H1 (cell line): ENCODE results near the gene IRS1. TPM values are rescaled to one million over a fixed set of nuclear protein-coding genes. Genes with fewer than 3 reads are reported as not detected.

Experiments
- CTCF ChIA-PET: fragments of 300-600 bp; sonication (Branson Sonifier 250); formaldehyde crosslinking; loops from one replicate; lab custom pipeline; 2021; ENCODE audit not compliant: partially characterized antibody; lab: Charles Lee
- POLR2A ChIA-PET: fragments of 300-600 bp; sonication (Branson Sonifier 250); formaldehyde crosslinking; loops from one replicate; lab custom pipeline; 2021; ENCODE audit warnings: inconsistent platforms; ENCODE audit not compliant: partially characterized antibody; lab: Charles Lee
- DNase-seq, 2 experiments: peaks; one replicate each; pipeline versions ENCODE4 v3.0.0 to v3.0.0-alpha.2; 2010 to 2022; ENCODE audit warnings: low spot score in 2 of 2, low read depth in 1 of 2, mixed read lengths in 1 of 2
- FAIRE-seq: peaks from 2 replicates; lab custom pipeline; 2011; peaks lifted over from hg19 to GRCh38; lab: Jason Lieb, UNC
- H2AFZ ChIP-seq: 2 replicates; pipeline ENCODE4 v1.8.1; 2012; ENCODE audit warnings: low read length, inconsistent platforms
- H2AK5ac ChIP-seq: 2 replicates; pipeline ENCODE4 v1.6.1; 2013; ENCODE audit warnings: low read depth, low read length
- H2BK120ac ChIP-seq: replicated peaks from 2 replicates; pipeline ENCODE3; 2013; ENCODE audit warnings: low read depth, low read length, inconsistent platforms
- H2BK12ac ChIP-seq: 2 replicates; pipeline ENCODE4 v1.6.1; 2013; ENCODE audit warnings: low read depth, low read length
- H2BK15ac ChIP-seq: 2 replicates; pipeline ENCODE4 v1.6.1; 2013; ENCODE audit warnings: low read length
- H2BK20ac ChIP-seq: 2 replicates; pipeline ENCODE4 v1.6.1; 2013; ENCODE audit warnings: low read length
- H2BK5ac ChIP-seq: 2 replicates; pipeline ENCODE4 v1.6.1; 2013; ENCODE audit warnings: low read depth, low read length
- H3K14ac ChIP-seq: 2 replicates; pipeline ENCODE4 v1.6.1; 2013; ENCODE audit warnings: inconsistent platforms; ENCODE audit not compliant: insufficient read length
- H3K18ac ChIP-seq: 2 replicates; pipeline ENCODE4 v1.6.1; 2013; ENCODE audit warnings: low read length; ENCODE audit errors: extremely low read depth
- H3K23ac ChIP-seq: 2 replicates; pipeline ENCODE4 v1.6.1; 2013; ENCODE audit warnings: inconsistent platforms; ENCODE audit not compliant: insufficient read length
- H3K23me2 ChIP-seq: 2 replicates; pipeline ENCODE4 v1.6.1; 2013; ENCODE audit warnings: low read depth, low read length
- H3K27ac ChIP-seq: 2 replicates; pipeline ENCODE4 v1.6.1; 2011; ENCODE audit warnings: low read depth, low read length, inconsistent platforms
- H3K27me3 ChIP-seq, 4 experiments: replicated peaks in 1 of 4; 1 replicate in 1 of 4; 2 replicates in 3 of 4; pipeline versions ENCODE4 v1.6.1 to v1.8.1; 2011 to 2013; ENCODE audit warnings: low read length in 3 of 4, mild to moderate bottlenecking in 3 of 4, inconsistent platforms in 2 of 4, mixed read lengths in 2 of 4, moderate library complexity in 1 of 4; ENCODE audit not compliant: control insufficient read depth in 3 of 4, insufficient read depth in 3 of 4; ENCODE audit errors: extremely low read depth in 1 of 4
- H3K36me3 ChIP-seq, 4 experiments: 2 replicates each; pipeline versions ENCODE4 v1.6.1 to v1.8.1; 2011 to 2013; ENCODE audit warnings: mild to moderate bottlenecking in 4 of 4, low read length in 3 of 4, moderate library complexity in 2 of 4, control low read depth in 1 of 4, inconsistent platforms in 1 of 4; ENCODE audit not compliant: insufficient read depth in 4 of 4, control insufficient read depth in 2 of 4
- H3K4ac ChIP-seq: replicated peaks from 2 replicates; pipeline ENCODE3; 2013; ENCODE audit warnings: low read length, low read depth, mixed read lengths, inconsistent platforms; ENCODE audit not compliant: insufficient read length
- H3K4me1 ChIP-seq, 4 experiments: replicated peaks in 1 of 4; 1 replicate in 1 of 4; 2 replicates in 3 of 4; pipeline versions ENCODE4 v1.6.1 to v1.8.1; 2011 to 2013; ENCODE audit warnings: low read length in 3 of 4, inconsistent platforms in 2 of 4, mixed read lengths in 1 of 4; ENCODE audit not compliant: insufficient read depth in 4 of 4, control insufficient read depth in 3 of 4
- H3K4me2 ChIP-seq, 2 experiments: 2 replicates each; pipeline versions ENCODE4 v1.6.1 to v1.8.1; 2011 to 2013; ENCODE audit warnings: low read depth in 2 of 2, low read length in 2 of 2, control low read depth in 1 of 2, inconsistent platforms in 1 of 2, mild to moderate bottlenecking in 1 of 2; ENCODE audit not compliant: insufficient read depth in 1 of 2
- H3K4me3 ChIP-seq, 4 experiments: fragments of 200-600, 300-600 bp in 1 of 4; sonication (generic), shearing (Covaris generic), sonication (Bioruptor Twin) in 1 of 4; 2 replicates each; pipeline versions ENCODE4 v1.5.1 to v1.8.1; 2011 to 2016; ENCODE audit warnings: low read length in 4 of 4, low read depth in 3 of 4, control low read depth in 2 of 4, inconsistent platforms in 2 of 4, mild to moderate bottlenecking in 2 of 4, mixed read lengths in 1 of 4, moderate library complexity in 1 of 4; ENCODE audit not compliant: insufficient read depth in 2 of 4; ENCODE audit errors: extremely low read depth in 1 of 4
- H3K56ac ChIP-seq: replicated peaks from 2 replicates; pipeline ENCODE3; 2013; ENCODE audit warnings: low read depth, mild to moderate bottlenecking, mixed read lengths, low read length, inconsistent platforms; ENCODE audit not compliant: insufficient read length
- H3K79me1 ChIP-seq: 2 replicates; pipeline ENCODE4 v1.6.1; 2013; ENCODE audit warnings: low read depth, low read length, control low read depth
- H3K79me2 ChIP-seq, 2 experiments: 2 replicates each; pipeline versions ENCODE4 v1.6.1 to v1.8.1; 2012 to 2013; ENCODE audit warnings: low read length in 2 of 2, mild to moderate bottlenecking in 2 of 2, inconsistent platforms in 1 of 2; ENCODE audit not compliant: insufficient read depth in 2 of 2, control insufficient read depth in 1 of 2
- H3K9ac ChIP-seq, 4 experiments: replicated peaks in 1 of 4; 1 replicate in 1 of 4; 2 replicates in 3 of 4; pipeline versions ENCODE4 v1.6.1 to v1.8.1; 2011 to 2013; ENCODE audit warnings: low read depth in 3 of 4, low read length in 3 of 4, control low read depth in 2 of 4, mild to moderate bottlenecking in 2 of 4, moderate library complexity in 2 of 4, inconsistent platforms in 1 of 4; ENCODE audit errors: extremely low read depth in 1 of 4
- H3K9me3 ChIP-seq, 2 experiments: 2 replicates each; pipeline versions ENCODE4 v1.6.1 to v1.8.1; 2012 to 2013; ENCODE audit warnings: mild to moderate bottlenecking in 2 of 2, moderate library complexity in 2 of 2, control low read depth in 1 of 2, inconsistent platforms in 1 of 2, low read depth in 1 of 2, low read length in 1 of 2, mixed read lengths in 1 of 2; ENCODE audit not compliant: insufficient read depth in 2 of 2
- H4K20me1 ChIP-seq, 2 experiments: replicated peaks in 1 of 2; 2 replicates each; pipeline versions ENCODE3 to v1.8.1; 2011 to 2013; ENCODE audit warnings: inconsistent platforms in 2 of 2, low read length in 2 of 2, mild to moderate bottlenecking in 1 of 2; ENCODE audit not compliant: insufficient read depth in 2 of 2, control insufficient read depth in 1 of 2
- H4K5ac ChIP-seq: 2 replicates; pipeline ENCODE4 v1.6.1; 2013; ENCODE audit warnings: low read length, low read depth, mixed read lengths, inconsistent platforms; ENCODE audit not compliant: insufficient read length
- H4K8ac ChIP-seq: 2 replicates; pipeline ENCODE4 v1.8.0; 2013; ENCODE audit warnings: mild to moderate bottlenecking, moderate library complexity, low read length, inconsistent platforms; ENCODE audit not compliant: insufficient read depth; ENCODE audit errors: extremely low read depth
- H4K91ac ChIP-seq: replicated peaks from 2 replicates; pipeline ENCODE3; 2013; ENCODE audit warnings: low read length, mixed read lengths, inconsistent platforms; ENCODE audit not compliant: insufficient read length
- ASH2L ChIP-seq: fragments of 200-600, 300-600 bp; sonication (generic); IDR thresholded peaks from one replicate; pipeline ENCODE4 v1.7.1; 2017; ENCODE audit warnings: low read length
- CBX5 ChIP-seq: fragments of 300-800, 300-1000 bp; sonication (generic); IDR thresholded peaks from 2 replicates; pipeline ENCODE4 v1.7.1; 2016; ENCODE audit warnings: antibody characterized with exemption, low read length, low read depth
- HDAC2 ChIP-seq, 2 experiments: fragments of 300-600 bp in 1 of 2; sonication (generic) in 1 of 2; IDR thresholded peaks; 2 replicates each; pipeline ENCODE4 v1.6.1; 2011 to 2012; ENCODE audit warnings: low read depth in 2 of 2, low read length in 2 of 2, mild to moderate bottlenecking in 2 of 2, moderate library complexity in 2 of 2, borderline replicate concordance in 1 of 2, inconsistent platforms in 1 of 2
- JUND ChIP-seq: IDR thresholded peaks from 2 replicates; pipeline ENCODE4 v1.6.1; 2011; ENCODE audit warnings: mild to moderate bottlenecking, improper control_type of control experiment, low read length
- KDM1A ChIP-seq: fragments of 200-600, 300-600 bp; sonication (generic); IDR thresholded peaks from 2 replicates; pipeline ENCODE4 v1.7.1; 2016; ENCODE audit warnings: mild to moderate bottlenecking, low read length, borderline replicate concordance
- KDM4A ChIP-seq: IDR thresholded peaks from one replicate; pipeline ENCODE4 v1.7.1; 2012; ENCODE audit warnings: low read depth, mild to moderate bottlenecking, moderate library complexity, low read length, inconsistent platforms; ENCODE audit not compliant: severe bottlenecking
- KDM5A ChIP-seq: fragments of 200-600 bp; IDR thresholded peaks from 2 replicates; pipeline ENCODE4 v1.7.1; 2012; ENCODE audit warnings: mild to moderate bottlenecking, low read length, inconsistent platforms, mixed read lengths
- SRF ChIP-seq: IDR thresholded peaks from 2 replicates; pipeline ENCODE4 v1.6.1; 2011; ENCODE audit warnings: mild to moderate bottlenecking, low read depth, low read length, moderate library complexity
- WGBS, 2 experiments: shearing (Covaris generic) in 1 of 2; methylation state at CpG; one replicate each; pipeline versions ENCODE4 v1.1.6 to v1.1.7; 2013 to 2015; ENCODE audit warnings: low lambda C conversion rate in 2 of 2, mixed read lengths in 2 of 2, inconsistent platforms in 1 of 2, low coverage in 1 of 2, missing lambda C conversion rate in 1 of 2; ENCODE audit not compliant: insufficient replicate concordance in 2 of 2, insufficient coverage in 1 of 2, insufficient read length in 1 of 2; ENCODE audit errors: extremely low coverage in 1 of 2, missing lambda C conversion rate in 1 of 2; 5-methylcytosine and 5-hydroxymethylcytosine counted together
- polyA plus RNA-seq, 7 experiments: library from polyadenylated mRNA; depleted of rRNA in 3 of 7; stranded (reverse) in 5 of 7; unstranded in 2 of 7; fragments of >200 nt in 5 of 7; fragments of 200-250 nt in 2 of 7; gene quantifications; 1 replicate in 5 of 7; 2 replicates in 1 of 7; 4 replicates in 1 of 7; pipeline versions ENCODE4 v1.2.1 to v1.2.3, GENCODE V29; 2011 to 2013; ENCODE audit warnings: missing spikeins in 2 of 7, mixed read lengths in 2 of 7
- total RNA-seq: library from RNA; stranded (reverse); fragmentation: NEBNext Ultra II Directional; extraction: Animal tissue kit (Norgen Biotek cat#: 25700); gene quantifications from 2 replicates; pipeline ENCODE4 v1.2.1, GENCODE V29; 2021
- TF ChIP-seq, protein P1 (sequence below), 3 experiments: IDR thresholded peaks; 1 replicate in 2 of 3; 2 replicates in 1 of 3; pipeline versions ENCODE4 v1.5.1 to v1.6.1; 2011; ENCODE audit warnings: low read length in 3 of 3, mild to moderate bottlenecking in 3 of 3, inconsistent platforms in 2 of 3, low read depth in 1 of 3, moderate library complexity in 1 of 3; ENCODE audit not compliant: insufficient read depth in 1 of 3; ENCODE audit errors: control extremely low read depth in 1 of 3
- TF ChIP-seq, protein P2 (sequence below): IDR thresholded peaks from 2 replicates; pipeline ENCODE4 v1.6.1; 2012; ENCODE audit warnings: inconsistent platforms

The IRS1 gene
- total and polyA plus RNA-seq, 2 of the 8 experiments (the other 6 are each of a cell fraction or from before 2014, with no cell fraction given), result 9.1 to 26.9 TPM

DNA sequence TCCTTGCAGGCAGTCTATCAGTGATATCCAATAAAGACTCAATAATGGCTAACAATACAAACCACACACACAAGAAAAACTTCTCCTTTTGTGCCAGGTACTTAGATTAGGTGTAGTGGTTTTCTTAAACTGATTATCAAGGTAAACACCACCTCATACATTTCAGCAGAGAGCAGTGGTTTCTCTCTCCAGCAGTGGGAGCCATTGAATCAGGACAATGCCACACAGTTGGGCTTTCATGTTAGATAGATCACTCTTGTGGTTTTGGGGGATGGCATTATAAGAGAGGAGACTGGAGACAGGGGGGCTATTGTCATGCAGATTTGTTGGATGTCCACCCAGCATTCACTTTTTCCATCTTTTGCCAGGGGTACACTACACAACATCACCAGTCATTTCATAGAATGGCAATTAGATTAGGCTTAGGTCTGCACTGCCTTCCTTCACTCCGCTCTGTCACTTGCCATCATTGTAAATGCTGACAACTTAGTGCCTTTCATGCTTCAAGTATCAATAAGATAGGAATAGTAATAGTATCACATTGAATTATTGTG, 13.6 kb upstream of the IRS1 start:
- H2BK120ac ChIP-seq, result no peak overlapping the region
- ChIA-PET CTCF (interaction anchor here (0.8 to 5.2 kb wide), 4 partner anchors 11 to 251 kb away, joined by 3 to 33 read pairs (median 11); no protein-coding TSS in a partner anchor), POLR2A (no interaction called here)
- no peak for DNase-seq
- H3K9ac ChIP-seq, result no peak overlapping the region
- H2BK20ac ChIP-seq, result no peak overlapping the region
- 96% methylated on average over 1 of the region's 1 CpG; no CpG with 5 or more reads in 1 of the 2 experiments for WGBS, 2 experiments
- H4K8ac ChIP-seq, result no peak overlapping the region
- no peak overlapping the region for H3K4me3 ChIP-seq
- H2BK15ac ChIP-seq, result no peak overlapping the region
- H3K4me2 ChIP-seq, result no peak overlapping the region
- no peak overlapping the region for H4K5ac ChIP-seq
- peaks cover 0 to 3% (median 0%) of the 10 kb centered on the region in 4 experiments; a peak in 1 of 7 replicates for H3K4me1 ChIP-seq
- H3K9me3 ChIP-seq, result no peaks in the 10 kb centered on the region
- no peak overlapping the region for H3K4ac ChIP-seq
- H3K79me2 ChIP-seq, result no peaks in the 10 kb centered on the region
- H3K36me3 ChIP-seq, result no peaks in the 10 kb centered on the region
- H2BK5ac ChIP-seq, result no peak overlapping the region
- H3K79me1 ChIP-seq, result no peaks in the 10 kb centered on the region
- H3K56ac ChIP-seq, result no peak overlapping the region
- no peak overlapping the region for H2AFZ ChIP-seq
- H3K27me3 ChIP-seq, result no peaks in the 10 kb centered on the region
- no peak overlapping the region for H2BK12ac ChIP-seq
- H2AK5ac ChIP-seq, result no peak overlapping the region
- H4K91ac ChIP-seq, result no peak overlapping the region
- H3K23ac ChIP-seq, result no peak overlapping the region
- H3K18ac ChIP-seq, result no peak overlapping the region
- H3K27ac ChIP-seq, result no peak overlapping the region
- H3K23me2 ChIP-seq, result no peaks in the 10 kb centered on the region
- H4K20me1 ChIP-seq, result no peaks in the 10 kb centered on the region
- no peak overlapping the region for H3K14ac ChIP-seq
- FAIRE-seq, result no peak
- no peak for TF ChIP-seq KDM4A
- TF ChIP-seq HDAC2 (IDR thresholded peaks at IDR 0.05; ENCODE audit: borderline replicate concordance in 1 of 2, low read depth in 2 of 2, low read length in 2 of 2), result no peak
- TF ChIP-seq SRF, result no peak
- TF ChIP-seq KDM1A, result no peak
- TF ChIP-seq, protein P1, sequence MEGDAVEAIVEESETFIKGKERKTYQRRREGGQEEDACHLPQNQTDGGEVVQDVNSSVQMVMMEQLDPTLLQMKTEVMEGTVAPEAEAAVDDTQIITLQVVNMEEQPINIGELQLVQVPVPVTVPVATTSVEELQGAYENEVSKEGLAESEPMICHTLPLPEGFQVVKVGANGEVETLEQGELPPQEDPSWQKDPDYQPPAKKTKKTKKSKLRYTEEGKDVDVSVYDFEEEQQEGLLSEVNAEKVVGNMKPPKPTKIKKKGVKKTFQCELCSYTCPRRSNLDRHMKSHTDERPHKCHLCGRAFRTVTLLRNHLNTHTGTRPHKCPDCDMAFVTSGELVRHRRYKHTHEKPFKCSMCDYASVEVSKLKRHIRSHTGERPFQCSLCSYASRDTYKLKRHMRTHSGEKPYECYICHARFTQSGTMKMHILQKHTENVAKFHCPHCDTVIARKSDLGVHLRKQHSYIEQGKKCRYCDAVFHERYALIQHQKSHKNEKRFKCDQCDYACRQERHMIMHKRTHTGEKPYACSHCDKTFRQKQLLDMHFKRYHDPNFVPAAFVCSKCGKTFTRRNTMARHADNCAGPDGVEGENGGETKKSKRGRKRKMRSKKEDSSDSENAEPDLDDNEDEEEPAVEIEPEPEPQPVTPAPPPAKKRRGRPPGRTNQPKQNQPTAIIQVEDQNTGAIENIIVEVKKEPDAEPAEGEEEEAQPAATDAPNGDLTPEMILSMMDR (IDR thresholded peaks at IDR 0.05; ENCODE audit: control extremely low read depth in 1 of 3, insufficient read depth in 1 of 3, low read depth in 1 of 3, low read length in 3 of 3), result peak in 2 of 3 experiments; percentile 59 to 84; a peak in 3 of 4 replicates
- no peak for TF ChIP-seq KDM5A
- TF ChIP-seq CBX5, result no peak
- TF ChIP-seq, protein P2, sequence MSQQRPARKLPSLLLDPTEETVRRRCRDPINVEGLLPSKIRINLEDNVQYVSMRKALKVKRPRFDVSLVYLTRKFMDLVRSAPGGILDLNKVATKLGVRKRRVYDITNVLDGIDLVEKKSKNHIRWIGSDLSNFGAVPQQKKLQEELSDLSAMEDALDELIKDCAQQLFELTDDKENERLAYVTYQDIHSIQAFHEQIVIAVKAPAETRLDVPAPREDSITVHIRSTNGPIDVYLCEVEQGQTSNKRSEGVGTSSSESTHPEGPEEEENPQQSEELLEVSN, result no peak
- no peak for TF ChIP-seq ASH2L
- no peak for TF ChIP-seq JUND
